DND-41 (cell line): ENCODE results near the gene SERPINB12.

Experiments
- ATAC-seq: fragments of 200-7000 bp; cut with Tn5 transposase; 3 replicates; pipeline ENCODE4 v1.9.1; 2021; ENCODE audit warnings: low read depth; ENCODE audit not compliant: insufficient read depth
- DNase-seq: peaks from one replicate; pipeline ENCODE4 v3.0.0-alpha.2; 2020
- H2AFZ ChIP-seq: 2 replicates; pipeline ENCODE4 v1.6.0; 2012; ENCODE audit warnings: low read depth, low read length
- H3K27ac ChIP-seq: 2 replicates; pipeline ENCODE4 v1.5.1; 2012; ENCODE audit warnings: low read length, inconsistent platforms
- H3K27me3 ChIP-seq: fragments of 200-600 bp; sonication (generic); 2 replicates; pipeline ENCODE4 v1.6.0; 2012; ENCODE audit warnings: low read length, mild to moderate bottlenecking, inconsistent platforms; ENCODE audit not compliant: insufficient read depth, poor library complexity
- H3K36me3 ChIP-seq: 2 replicates; pipeline ENCODE4 v1.5.1; 2012; ENCODE audit warnings: low read length, inconsistent platforms; ENCODE audit not compliant: insufficient read depth
- H3K4me1 ChIP-seq: 2 replicates; pipeline ENCODE4 v1.5.1; 2012; ENCODE audit warnings: mild to moderate bottlenecking, low read length; ENCODE audit not compliant: insufficient read depth
- H3K4me2 ChIP-seq: 2 replicates; pipeline ENCODE4 v1.6.0; 2012; ENCODE audit warnings: mild to moderate bottlenecking, moderate library complexity, low read length, inconsistent platforms; ENCODE audit not compliant: insufficient read depth
- H3K4me3 ChIP-seq, 2 experiments: fragments of 200-600 bp in 1 of 2; shearing (Covaris generic) in 1 of 2; 2 replicates each; pipeline ENCODE4 v1.5.1; 2012 to 2016; ENCODE audit warnings: inconsistent platforms in 2 of 2, low read length in 2 of 2, mild to moderate bottlenecking in 2 of 2, low read depth in 1 of 2, moderate library complexity in 1 of 2
- H3K79me2 ChIP-seq: 2 replicates; pipeline ENCODE4 v1.6.0; 2012; ENCODE audit warnings: low read length, inconsistent platforms; ENCODE audit not compliant: insufficient read depth
- H3K9ac ChIP-seq: 2 replicates; pipeline ENCODE4 v1.6.0; 2012; ENCODE audit warnings: low read depth, mild to moderate bottlenecking, inconsistent platforms, low read length, moderate library complexity
- H3K9me3 ChIP-seq: 2 replicates; pipeline ENCODE4 v1.5.1; 2012; ENCODE audit warnings: low read length, moderate library complexity, mild to moderate bottlenecking, inconsistent platforms; ENCODE audit not compliant: insufficient read depth, severe bottlenecking
- H4K20me1 ChIP-seq: 2 replicates; pipeline ENCODE4 v1.6.0; 2012; ENCODE audit warnings: low read length; ENCODE audit not compliant: insufficient read depth
- CTCF ChIP-seq: IDR thresholded peaks from 2 replicates; pipeline ENCODE4 v1.5.1; 2012; ENCODE audit warnings: borderline replicate concordance, low read length, moderate library complexity, mild to moderate bottlenecking; ENCODE audit not compliant: poor library complexity, severe bottlenecking; ENCODE audit errors: extremely low read depth
- EZH2 ChIP-seq: IDR thresholded peaks from 3 replicates; pipeline ENCODE4 v1.6.1; 2012; ENCODE audit warnings: borderline replicate concordance, low read depth, mild to moderate bottlenecking, moderate library complexity, low read length, inconsistent platforms; ENCODE audit not compliant: severe bottlenecking

Gene SERPINB12

GRCh38 chr18:63603355-63603754 lies 61.2 kb downstream of the SERPINB12 start:
- Histone ChIP-seq H3K4me2 (no peak overlapping the region), H3K27me3 (peaks cover 6% of the 10 kb centered on the region), H3K79me2 (no peaks in the 10 kb centered on the region), H3K36me3 (no peaks in the 10 kb centered on the region), H3K4me3 (no peak overlapping the region), H4K20me1 (no peaks in the 10 kb centered on the region), H2AFZ (no peak overlapping the region), H3K9me3 (no peaks in the 10 kb centered on the region), H3K4me1 (no peaks in the 10 kb centered on the region), H3K9ac (no peak overlapping the region), H3K27ac (no peak overlapping the region)
- no peak for TF ChIP-seq EZH2
- TF ChIP-seq CTCF: no peak
- ATAC-seq (no peak), DNase-seq (no peak)

GRCh38 chr18:63603772-63604171 lies 61.6 kb downstream of the SERPINB12 start:
- no peak overlapping the region for H3K4me2 ChIP-seq
- H4K20me1 ChIP-seq: no peaks in the 10 kb centered on the region
- no peak for DNase-seq
- ATAC-seq: no peak
- no peak overlapping the region for H2AFZ ChIP-seq
- no peak overlapping the region for H3K9ac ChIP-seq
- no peaks in the 10 kb centered on the region for H3K9me3 ChIP-seq
- H3K79me2 ChIP-seq: no peaks in the 10 kb centered on the region
- no peak overlapping the region for H3K27ac ChIP-seq
- no peak for TF ChIP-seq CTCF
- TF ChIP-seq EZH2: no peak
- H3K4me1 ChIP-seq: no peaks in the 10 kb centered on the region
- H3K27me3 ChIP-seq: peaks cover 6% of the 10 kb centered on the region
- H3K36me3 ChIP-seq: no peaks in the 10 kb centered on the region
- H3K4me3 ChIP-seq: no peak overlapping the region

- ATAC-seq (no peak), DNase-seq (no peak)
- Histone ChIP-seq H3K9ac (no peak overlapping the region), H3K4me2 (no peak overlapping the region), H2AFZ (no peak overlapping the region), H3K27me3 (peaks cover 6% of the 10 kb centered on the region), H3K4me1 (no peaks in the 10 kb centered on the region), H3K27ac (no peak overlapping the region), H4K20me1 (no peaks in the 10 kb centered on the region), H3K36me3 (no peaks in the 10 kb centered on the region), H3K4me3 (no peak overlapping the region), H3K79me2 (no peaks in the 10 kb centered on the region), H3K9me3 (no peaks in the 10 kb centered on the region)
- TF ChIP-seq CTCF (no peak), EZH2 (no peak)
Observed at GRCh38 chr18:63604791-63605567, 62.8 kb downstream of the SERPINB12 start.

- Histone ChIP-seq H3K4me3 (no peak overlapping the region), H3K4me2 (no peak overlapping the region), H3K4me1 (no peaks in the 10 kb centered on the region), H3K36me3 (no peaks in the 10 kb centered on the region), H3K9ac (no peak overlapping the region), H3K9me3 (no peaks in the 10 kb centered on the region), H3K27me3 (peaks cover 6% of the 10 kb centered on the region), H2AFZ (no peak overlapping the region), H3K79me2 (no peaks in the 10 kb centered on the region), H3K27ac (no peak overlapping the region), H4K20me1 (no peaks in the 10 kb centered on the region)
- DNase-seq (no peak), ATAC-seq (no peak)
- TF ChIP-seq EZH2: no peak
- no peak for TF ChIP-seq CTCF
Observed at GRCh38 chr18:63606526-63606925, 64.4 kb downstream of the SERPINB12 start.
